Osteoblast (primary cell): ENCODE measurements around the gene LAGE3. TPM values are rescaled to one million over a fixed set of nuclear protein-coding genes. Genes with fewer than 3 reads are reported as not detected.

Source experiments
- DNase-seq: peaks from one replicate; pipeline ENCODE4 v3.0.0; 2011; ENCODE audit warnings: low spot score, mixed read lengths; ENCODE audit not compliant: insufficient read length; ENCODE audit errors: missing footprints
- H2AFZ ChIP-seq: 2 replicates; pipeline ENCODE4 v1.6.0; 2011; ENCODE audit warnings: mild to moderate bottlenecking, low read length
- H3K27ac ChIP-seq: 2 replicates; pipeline ENCODE4 v1.5.1; 2011; ENCODE audit warnings: mild to moderate bottlenecking, low read depth, low read length, moderate library complexity
- H3K27me3 ChIP-seq: 2 replicates; pipeline ENCODE4 v1.6.0; 2012; ENCODE audit warnings: mild to moderate bottlenecking, control low read depth, inconsistent platforms, low read length, moderate library complexity; ENCODE audit not compliant: insufficient read depth
- H3K36me3 ChIP-seq: 2 replicates; pipeline ENCODE4 v1.5.1; 2011; ENCODE audit warnings: mild to moderate bottlenecking, low read length, control low read depth, moderate library complexity; ENCODE audit not compliant: insufficient read depth
- H3K4me1 ChIP-seq: 2 replicates; pipeline ENCODE4 v1.5.1; 2011; ENCODE audit warnings: mild to moderate bottlenecking, low read length, control low read depth, moderate library complexity; ENCODE audit not compliant: insufficient read depth
- H3K4me2 ChIP-seq: 2 replicates; pipeline ENCODE4 v1.6.0; 2011; ENCODE audit warnings: mild to moderate bottlenecking, low read length; ENCODE audit not compliant: insufficient read depth
- H3K4me3 ChIP-seq: fragments of 200-600 bp; sonication (generic); 3 replicates; pipeline ENCODE4 v1.5.1; 2012; ENCODE audit warnings: mild to moderate bottlenecking, low read length, inconsistent platforms; ENCODE audit not compliant: insufficient read depth
- H3K79me2 ChIP-seq: 2 replicates; pipeline ENCODE4 v1.6.0; 2012; ENCODE audit warnings: mild to moderate bottlenecking, low read length, control low read depth, inconsistent platforms; ENCODE audit not compliant: insufficient read depth
- H3K9me3 ChIP-seq: 2 replicates; pipeline ENCODE4 v1.5.1; 2011; ENCODE audit warnings: low read depth, low read length, control low read depth
- H4K20me1 ChIP-seq: 2 replicates; pipeline ENCODE4 v1.6.0; 2012; ENCODE audit warnings: mild to moderate bottlenecking, low read length, control low read depth; ENCODE audit not compliant: insufficient read depth
- total RNA-seq: library from RNA; depleted of rRNA; stranded (reverse); fragments of >200 nt; gene quantifications from 2 replicates; pipeline ENCODE4 v1.2.3, GENCODE V29; 2012
- TF ChIP-seq, protein P1 (sequence below): IDR thresholded peaks from 2 replicates; pipeline ENCODE4 v1.5.1; 2011; ENCODE audit warnings: mild to moderate bottlenecking, low read depth, low read length, moderate library complexity; ENCODE audit errors: extremely low read depth

The LAGE3 gene
- total RNA-seq, 1 donor, result 21.7 TPM

DNA sequence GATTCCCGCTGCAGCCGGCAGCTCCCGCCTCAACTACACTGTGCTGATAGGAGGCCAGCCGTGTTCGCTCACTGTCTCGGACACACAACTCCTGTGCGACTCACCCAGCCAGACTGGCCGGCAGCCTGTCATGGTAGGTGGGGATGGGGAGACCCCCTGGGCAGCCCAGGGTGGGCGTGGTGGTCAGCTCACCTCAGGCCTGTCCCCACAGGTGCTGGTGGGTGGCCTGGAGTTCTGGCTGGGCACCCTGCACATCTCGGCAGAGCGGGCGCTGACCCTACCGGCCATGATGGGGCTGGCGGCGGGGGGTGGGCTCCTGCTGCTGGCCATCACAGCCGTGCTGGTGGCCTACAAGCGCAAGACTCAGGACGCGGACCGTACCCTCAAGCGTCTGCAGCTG is 11.5 kb downstream of the LAGE3 start:
- no peaks in the 10 kb centered on the region for H3K27me3 ChIP-seq
- H3K36me3 ChIP-seq, result peaks cover 23% of the 10 kb centered on the region
- H3K4me1 ChIP-seq, result no peaks in the 10 kb centered on the region
- no peak overlapping the region for H3K4me3 ChIP-seq
- no peaks in the 10 kb centered on the region for H3K9me3 ChIP-seq
- peaks cover 16% of the 10 kb centered on the region for H4K20me1 ChIP-seq
- no peak for DNase-seq
- no peak overlapping the region for H3K27ac ChIP-seq
- H2AFZ ChIP-seq, result no peak overlapping the region
- peaks cover 14% of the 10 kb centered on the region for H3K79me2 ChIP-seq
- TF ChIP-seq, protein P1, sequence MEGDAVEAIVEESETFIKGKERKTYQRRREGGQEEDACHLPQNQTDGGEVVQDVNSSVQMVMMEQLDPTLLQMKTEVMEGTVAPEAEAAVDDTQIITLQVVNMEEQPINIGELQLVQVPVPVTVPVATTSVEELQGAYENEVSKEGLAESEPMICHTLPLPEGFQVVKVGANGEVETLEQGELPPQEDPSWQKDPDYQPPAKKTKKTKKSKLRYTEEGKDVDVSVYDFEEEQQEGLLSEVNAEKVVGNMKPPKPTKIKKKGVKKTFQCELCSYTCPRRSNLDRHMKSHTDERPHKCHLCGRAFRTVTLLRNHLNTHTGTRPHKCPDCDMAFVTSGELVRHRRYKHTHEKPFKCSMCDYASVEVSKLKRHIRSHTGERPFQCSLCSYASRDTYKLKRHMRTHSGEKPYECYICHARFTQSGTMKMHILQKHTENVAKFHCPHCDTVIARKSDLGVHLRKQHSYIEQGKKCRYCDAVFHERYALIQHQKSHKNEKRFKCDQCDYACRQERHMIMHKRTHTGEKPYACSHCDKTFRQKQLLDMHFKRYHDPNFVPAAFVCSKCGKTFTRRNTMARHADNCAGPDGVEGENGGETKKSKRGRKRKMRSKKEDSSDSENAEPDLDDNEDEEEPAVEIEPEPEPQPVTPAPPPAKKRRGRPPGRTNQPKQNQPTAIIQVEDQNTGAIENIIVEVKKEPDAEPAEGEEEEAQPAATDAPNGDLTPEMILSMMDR, result no peak
- H3K4me2 ChIP-seq, result no peak overlapping the region

DNA sequence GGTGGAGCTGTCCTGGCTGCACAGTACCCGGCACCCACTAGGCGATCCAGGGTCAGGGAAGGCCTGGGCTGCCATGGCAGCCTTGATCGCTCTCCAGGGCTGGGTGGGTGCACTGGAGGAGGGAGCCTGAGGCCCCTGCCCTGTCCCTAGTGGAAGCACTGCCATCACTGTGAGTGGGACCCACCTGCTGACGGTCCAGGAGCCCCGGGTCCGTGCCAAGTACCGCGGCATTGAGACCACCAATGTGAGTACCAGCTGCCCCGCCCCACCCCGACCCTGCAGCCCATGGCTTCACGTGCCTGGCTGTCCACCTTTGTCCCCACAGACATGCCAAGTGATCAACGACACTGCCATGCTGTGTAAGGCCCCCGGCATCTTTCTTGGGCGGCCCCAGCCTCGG is 12.2 kb downstream of the LAGE3 start:
- H3K36me3 ChIP-seq, result peaks cover 24% of the 10 kb centered on the region
- peaks cover 22% of the 10 kb centered on the region for H4K20me1 ChIP-seq
- no peaks in the 10 kb centered on the region for H3K4me1 ChIP-seq
- H3K27me3 ChIP-seq, result no peaks in the 10 kb centered on the region
- H3K27ac ChIP-seq, result no peak overlapping the region
- TF ChIP-seq, protein P1, result no peak
- DNase-seq, result no peak
- H3K79me2 ChIP-seq, result peaks cover 20% of the 10 kb centered on the region
- no peak overlapping the region for H2AFZ ChIP-seq
- no peak overlapping the region for H3K4me3 ChIP-seq
- no peak overlapping the region for H3K4me2 ChIP-seq
- H3K9me3 ChIP-seq, result no peaks in the 10 kb centered on the region

DNA sequence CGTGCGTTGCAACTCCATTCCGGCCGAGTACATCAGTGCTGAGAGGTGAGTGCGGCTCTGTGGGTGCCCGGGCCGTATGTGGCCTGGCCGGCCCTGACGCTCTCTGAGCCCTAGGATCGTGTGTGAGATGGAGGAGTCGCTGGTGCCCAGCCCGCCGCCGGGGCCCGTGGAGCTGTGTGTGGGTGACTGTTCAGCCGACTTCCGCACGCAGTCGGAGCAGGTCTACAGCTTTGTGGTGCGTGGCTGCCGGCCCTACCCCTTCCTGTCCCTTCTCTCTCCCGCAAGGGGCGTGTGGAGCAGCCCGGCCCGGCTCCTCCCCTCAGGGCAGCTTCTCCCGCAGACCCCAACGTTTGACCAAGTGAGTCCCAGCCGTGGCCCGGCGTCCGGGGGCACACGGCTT is 13.0 kb downstream of the LAGE3 start:
- TF ChIP-seq, protein P1, result no peak
- Histone ChIP-seq H3K4me3 (no peak overlapping the region), H2AFZ (no peak overlapping the region), H3K4me1 (no peaks in the 10 kb centered on the region), H4K20me1 (peaks cover 27% of the 10 kb centered on the region), H3K4me2 (no peak overlapping the region), H3K9me3 (no peaks in the 10 kb centered on the region), H3K27me3 (no peaks in the 10 kb centered on the region), H3K36me3 (peaks cover 30% of the 10 kb centered on the region), H3K79me2 (peaks cover 29% of the 10 kb centered on the region), H3K27ac (no peak overlapping the region)
- no peak for DNase-seq

DNA sequence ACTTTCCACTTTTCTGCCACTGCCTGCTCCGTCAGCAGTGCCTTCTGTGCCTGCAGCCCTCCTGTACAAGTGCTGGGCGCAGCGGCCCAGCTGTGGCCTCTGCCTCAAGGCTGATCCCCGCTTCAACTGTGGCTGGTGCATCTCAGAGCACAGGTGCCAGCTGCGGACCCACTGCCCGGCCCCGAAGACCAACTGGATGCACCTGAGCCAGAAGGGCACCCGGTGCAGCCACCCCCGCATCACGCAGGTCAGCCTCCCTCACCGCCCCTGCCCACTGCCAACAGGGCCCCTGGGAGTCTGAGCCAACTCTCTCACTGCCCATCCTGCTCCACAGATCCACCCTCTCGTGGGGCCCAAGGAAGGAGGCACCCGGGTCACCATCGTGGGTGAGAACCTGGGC is 13.5 kb downstream of the LAGE3 start:
- Histone ChIP-seq H3K36me3 (peaks cover 32% of the 10 kb centered on the region), H3K4me2 (no peak overlapping the region), H3K4me1 (no peaks in the 10 kb centered on the region), H4K20me1 (peaks cover 31% of the 10 kb centered on the region), H2AFZ (no peak overlapping the region), H3K4me3 (no peak overlapping the region), H3K79me2 (peaks cover 33% of the 10 kb centered on the region), H3K27me3 (no peaks in the 10 kb centered on the region), H3K27ac (no peak overlapping the region), H3K9me3 (no peaks in the 10 kb centered on the region)
- TF ChIP-seq, protein P1, result no peak
- DNase-seq, result no peak
